Neural progenitor cell (in vitro differentiated cells): ENCODE data around the gene ZHX3.

Experiments used
- CTCF ChIP-seq: fragments of 200-600 bp; sonication (generic); IDR thresholded peaks from 2 replicates; pipeline ENCODE4 v1.5.1; 2017; ENCODE audit warnings: antibody characterized with exemption, mild to moderate bottlenecking
- EZH2 ChIP-seq: fragments of 200-600 bp; sonication (generic); IDR thresholded peaks from 2 replicates; pipeline ENCODE4 v1.6.1; 2017; ENCODE audit warnings: antibody characterized with exemption, mild to moderate bottlenecking, moderate library complexity
- EZH2phosphoT487 ChIP-seq: fragments of 200-600 bp; sonication (generic); IDR thresholded peaks from 2 replicates; pipeline ENCODE4 v1.6.1; 2017; ENCODE audit warnings: antibody characterized with exemption

GRCh38 chr20:41142919-41143318 lies 174.6 kb downstream of the ZHX3 start:
- TF ChIP-seq CTCF (no peak), EZH2 (no peak), EZH2phosphoT487 (no peak)
